ENCODE measurements around the gene EIF4B.

Gene EIF4B

GRCh38 chr12:53060064-53060720 lies 53.9 kb downstream of the EIF4B start:
- no peak for DNase-seq

GRCh38 chr12:53060721-53061276 lies 54.5 kb downstream of the EIF4B start:
- DNase-seq: no peak

- no peak for DNase-seq
Observed at GRCh38 chr12:53061404-53062010, 55.3 kb downstream of the EIF4B start.

- no peak for DNase-seq
Observed at GRCh38 chr12:53062011-53062961, 56.0 kb downstream of the EIF4B start.

DNA sequence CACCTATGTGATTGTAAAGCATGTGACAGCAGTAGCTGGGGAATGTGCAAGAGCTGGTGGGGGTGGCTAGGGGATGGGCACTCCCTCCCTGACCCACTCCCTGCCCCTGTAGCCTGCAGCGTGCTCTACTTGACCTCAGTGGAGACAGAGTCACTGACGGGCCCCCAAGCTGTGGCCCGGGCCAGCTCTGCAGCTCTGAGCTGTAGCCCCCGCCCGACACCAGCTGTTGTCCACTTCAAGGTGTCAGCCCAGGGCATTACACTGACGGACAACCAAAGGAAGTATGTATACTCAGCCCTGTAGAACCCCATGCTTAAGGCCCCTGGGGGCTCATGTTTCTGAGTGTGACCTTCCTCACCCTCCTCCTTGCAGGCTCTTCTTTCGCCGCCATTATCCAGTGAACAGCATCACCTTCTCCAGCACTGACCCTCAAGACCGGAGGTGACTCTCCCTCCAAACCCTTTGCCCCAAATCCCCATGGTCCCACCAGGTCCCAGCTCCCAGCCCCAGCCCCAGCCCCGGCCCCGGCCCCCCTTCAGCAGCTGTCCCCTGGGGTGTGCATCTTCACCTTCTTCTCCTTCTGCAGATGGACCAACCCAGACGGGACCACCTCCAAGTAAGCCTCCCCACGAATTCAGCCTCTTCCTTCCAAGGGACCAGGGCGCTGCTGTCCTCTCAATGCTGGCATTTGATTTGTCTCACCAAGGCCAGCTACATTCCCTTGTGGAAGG lies 56.9 kb downstream of the EIF4B start:
- no peak for DNase-seq

GRCh38 chr12:53063708-53064612 lies 57.7 kb downstream of the EIF4B start:
- DNase-seq: no peak

DNA sequence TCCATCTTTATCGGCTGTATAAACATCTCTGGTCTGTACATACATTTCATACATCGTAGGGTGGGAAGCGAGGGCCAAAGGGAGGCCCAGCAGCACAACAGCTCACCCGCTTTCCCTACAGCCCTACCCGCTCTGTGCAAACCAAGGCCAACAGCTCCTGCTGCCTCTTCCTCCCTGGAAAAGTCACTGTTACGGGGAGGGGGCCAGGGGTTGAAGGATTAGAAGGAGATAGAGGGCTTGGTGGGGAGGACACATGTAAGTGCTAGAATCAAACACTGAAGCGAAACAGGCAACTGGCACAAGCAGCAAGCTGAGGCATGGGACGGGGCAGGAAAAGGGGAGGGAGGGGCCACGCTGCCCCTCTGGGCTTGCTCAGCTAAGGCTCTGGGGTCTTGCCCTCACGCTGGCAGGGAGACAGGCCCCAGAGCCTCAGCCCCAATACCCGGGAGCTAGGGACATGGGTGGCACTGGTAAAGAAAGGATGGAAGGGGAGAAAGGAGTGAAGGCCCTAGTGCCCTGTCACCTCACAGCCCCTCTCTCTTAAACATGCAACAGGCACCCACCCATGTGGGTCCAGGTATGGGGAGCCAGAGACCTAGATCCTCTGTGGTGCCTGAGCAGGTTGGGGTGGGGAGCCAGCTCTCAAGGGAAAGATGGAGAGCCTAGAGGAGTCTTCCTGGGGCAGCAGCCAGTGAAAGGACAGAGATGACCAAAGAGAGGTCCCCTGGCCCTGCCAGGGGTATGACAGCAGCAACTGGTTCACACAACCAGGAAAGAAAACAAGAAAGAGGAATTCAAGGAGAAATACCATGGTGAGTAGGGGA lies 58.6 kb downstream of the EIF4B start:
- no peak for DNase-seq

DNA sequence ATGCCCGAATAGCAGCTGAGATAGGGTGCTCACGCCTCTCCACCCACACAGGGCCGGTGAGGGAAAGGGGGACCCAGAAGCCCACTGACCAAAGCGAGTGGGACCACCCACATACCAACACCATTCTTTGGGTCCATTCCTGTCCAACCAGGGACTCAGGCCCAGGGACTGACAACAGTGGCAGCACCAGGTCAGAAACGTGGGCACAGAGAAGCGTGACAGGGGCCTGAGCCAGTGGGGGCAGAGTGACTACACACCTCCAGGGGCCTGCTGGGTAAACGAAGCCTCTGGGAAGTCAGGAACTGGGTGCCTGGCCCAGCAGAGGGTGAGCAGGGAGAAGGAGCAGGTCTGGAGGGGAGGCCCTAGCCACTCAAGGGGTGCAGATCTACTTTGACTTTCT lies 59.2 kb downstream of the EIF4B start:
- DNase-seq: no peak

- DNase-seq: peak; percentile 55
Observed at GRCh38 chr12:53065975-53066931, 60.0 kb downstream of the EIF4B start.

GRCh38 chr12:53067074-53067992 lies 61.1 kb downstream of the EIF4B start:
- DNase-seq: no peak

GRCh38 chr12:53067993-53068770 lies 61.9 kb downstream of the EIF4B start:
- no peak for DNase-seq

DNA sequence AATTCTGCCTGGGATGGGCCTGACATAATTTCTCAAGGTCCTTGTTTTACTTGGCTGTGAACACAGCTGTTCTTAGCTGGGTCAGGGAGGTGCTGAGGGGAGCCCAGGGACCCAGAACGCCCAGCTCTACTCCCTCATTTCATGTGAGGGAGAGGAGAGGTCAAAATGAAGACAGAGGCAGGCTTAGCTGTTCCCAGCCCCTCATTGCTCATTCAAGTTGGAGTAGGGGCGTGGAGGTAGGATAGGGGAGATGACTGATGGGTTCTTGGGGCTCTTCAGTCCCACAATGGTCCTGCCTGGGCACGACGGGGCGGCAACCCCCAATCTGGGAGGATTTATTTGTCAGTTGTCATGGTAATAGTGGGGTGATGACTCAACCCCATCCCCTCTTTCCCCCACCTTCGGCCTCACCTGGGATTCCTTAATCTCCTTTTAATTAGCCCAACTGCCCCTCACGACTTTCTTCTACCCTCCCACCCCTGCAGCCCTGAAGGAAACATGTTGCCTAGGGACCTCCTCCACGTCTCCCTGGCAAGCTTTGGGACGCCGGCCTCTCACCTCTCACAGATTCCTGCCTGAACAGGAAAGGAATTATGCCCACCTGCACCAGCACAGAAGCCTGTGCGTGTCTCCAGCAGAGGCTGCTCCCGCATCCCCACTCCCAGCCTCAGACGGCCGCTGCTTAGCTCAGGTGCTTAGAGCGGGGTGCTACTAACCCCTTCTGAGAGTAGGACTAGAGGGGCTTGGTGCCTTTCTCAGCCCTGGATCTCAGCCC lies 62.7 kb downstream of the EIF4B start:
- DNase-seq: no peak

- no peak for DNase-seq
Observed at GRCh38 chr12:53069621-53070410, 63.6 kb downstream of the EIF4B start.

GRCh38 chr12:53070877-53071492 lies 64.7 kb downstream of the EIF4B start:
- DNase-seq: no peak

Measured in central memory CD4-positive, alpha-beta T cell (primary cell).